NCI-H748 (cell line): Measurements from ENCODE around the gene LCN1.

ENCODE experiments used
- DNase-seq: peaks from one replicate; lab custom pipeline; 2025; ENCODE audit not compliant: unreplicated experiment; lab: John Stamatoyannopoulos, UW

The LCN1 gene

GRCh38 chr9:135520916-135521607 is at the start of gene LCN1:
TSS of gene LCN1 (plus strand) at chr9:135521440. CDS start at chr9:135521498, 58 bp downstream.
- DNase-seq = no peak

- peak; percentile 77 for DNase-seq
Measured at GRCh38 chr9:135471791-135472640, 49.2 kb upstream of the LCN1 start.

DNA sequence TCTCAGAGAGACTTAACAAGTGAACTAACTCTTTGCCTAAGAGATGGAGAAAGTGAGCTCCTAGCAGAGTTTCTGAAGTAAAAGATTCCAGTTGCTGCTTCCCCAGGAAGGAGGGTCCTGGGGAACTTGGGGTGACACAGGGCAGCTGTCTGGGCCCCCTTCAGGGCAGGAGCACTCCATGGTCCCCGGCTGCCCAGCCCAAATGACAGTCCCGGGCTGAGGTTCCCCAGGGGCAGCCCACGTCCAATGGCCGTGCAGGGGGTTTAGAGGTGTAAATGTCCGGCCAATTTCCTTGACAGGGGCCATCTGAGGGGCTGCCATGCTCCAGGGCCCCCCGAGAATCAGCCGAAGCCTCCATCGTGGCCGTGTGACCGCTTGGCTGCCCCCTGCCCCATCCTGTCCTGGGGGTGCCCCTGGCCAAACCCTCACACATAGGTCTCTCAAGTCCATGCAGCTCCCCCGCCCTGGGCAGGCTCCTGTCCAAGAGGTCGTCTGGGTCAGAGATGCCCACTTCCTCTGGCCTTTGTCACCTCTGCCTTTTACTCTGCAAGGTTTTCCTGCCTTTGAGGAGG is 47.2 kb upstream of the LCN1 start:
- DNase-seq = no peak

GRCh38 chr9:135474915-135475314 is 46.3 kb upstream of the LCN1 start:
- peak; percentile 57 for DNase-seq

GRCh38 chr9:135476561-135477355 is 44.5 kb upstream of the LCN1 start:
- DNase-seq = no peak

GRCh38 chr9:135478191-135478590 is 43.0 kb upstream of the LCN1 start:
- no peak for DNase-seq

GRCh38 chr9:135478829-135479468 is 42.3 kb upstream of the LCN1 start:
- DNase-seq = peak; percentile 63

DNA sequence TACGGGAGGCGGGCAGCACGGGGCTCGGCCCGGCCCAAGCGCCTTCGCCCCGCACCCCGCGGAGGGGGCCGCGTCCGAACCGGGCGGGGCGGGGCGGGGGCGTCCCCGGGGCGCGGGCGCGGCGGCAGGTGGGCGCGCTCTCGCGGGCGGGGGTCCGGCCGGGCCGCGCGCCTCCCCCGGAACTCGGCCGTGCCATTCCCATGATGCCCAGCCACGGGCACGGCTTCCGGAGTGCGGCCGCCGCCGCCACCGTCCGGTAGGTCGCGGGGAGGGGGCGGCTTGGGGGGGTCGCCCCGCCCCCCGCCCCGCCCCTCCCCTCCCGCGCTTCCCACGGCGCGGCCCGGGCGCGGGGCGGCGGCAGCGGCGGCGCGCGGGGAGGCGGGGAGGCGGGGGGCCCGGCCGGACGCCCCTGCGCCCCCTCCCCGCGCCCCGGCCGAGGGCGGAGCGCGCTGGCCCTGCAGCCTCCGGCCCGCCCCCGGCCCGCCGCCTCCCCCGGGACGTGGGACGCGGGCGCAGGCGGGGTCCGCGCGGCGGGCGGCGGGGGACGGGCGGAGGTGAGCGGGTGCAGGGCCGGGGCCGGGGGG is 41.7 kb upstream of the LCN1 start, which contains the start of gene PPP1R26:
PPP1R26 (plus strand) TSS at position 314 of the 584 bp plus-strand sequence. CDS start 4,729 bp downstream, outside the sequence.
- peak; percentile 64 for DNase-seq

GRCh38 chr9:135480071-135480939 is 40.9 kb upstream of the LCN1 start:
- peak; percentile 66 for DNase-seq

GRCh38 chr9:135480940-135481310 is 40.3 kb upstream of the LCN1 start:
- no peak for DNase-seq

DNA sequence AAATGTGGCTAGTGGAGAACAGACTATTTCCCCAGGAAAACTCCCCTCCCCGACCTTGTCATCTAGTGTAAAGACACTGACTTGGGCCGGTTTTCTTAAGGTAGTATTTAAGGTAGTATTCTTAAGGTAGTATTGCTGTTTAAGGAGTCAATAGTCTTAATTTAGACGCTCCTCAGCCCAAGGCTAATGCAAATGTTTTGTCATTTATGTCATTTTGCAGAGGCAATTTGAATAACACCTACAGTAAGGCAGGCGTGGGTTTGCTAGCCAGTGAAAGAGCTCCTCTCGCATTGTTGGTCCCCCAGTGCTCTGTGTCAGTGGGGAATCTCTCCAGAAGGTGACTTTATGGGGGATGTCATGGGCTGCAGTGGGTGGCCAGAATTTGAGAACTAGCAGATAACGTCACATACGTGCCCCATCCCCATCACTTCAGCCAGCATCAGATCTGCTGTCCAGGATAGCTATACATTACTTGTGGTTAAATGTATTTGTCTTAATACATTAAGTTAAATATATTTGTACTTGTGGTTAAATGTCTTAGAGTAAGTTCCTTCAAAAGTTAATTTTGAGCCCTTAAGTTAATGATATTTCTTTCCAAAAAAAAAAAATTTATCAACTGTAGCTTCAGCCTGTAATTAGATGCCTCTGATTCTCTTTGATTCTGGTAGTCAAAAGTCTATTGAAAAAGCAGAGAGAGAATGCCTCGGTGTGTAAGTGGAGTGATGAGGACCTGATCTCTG is 39.1 kb upstream of the LCN1 start:
- no peak for DNase-seq

DNA sequence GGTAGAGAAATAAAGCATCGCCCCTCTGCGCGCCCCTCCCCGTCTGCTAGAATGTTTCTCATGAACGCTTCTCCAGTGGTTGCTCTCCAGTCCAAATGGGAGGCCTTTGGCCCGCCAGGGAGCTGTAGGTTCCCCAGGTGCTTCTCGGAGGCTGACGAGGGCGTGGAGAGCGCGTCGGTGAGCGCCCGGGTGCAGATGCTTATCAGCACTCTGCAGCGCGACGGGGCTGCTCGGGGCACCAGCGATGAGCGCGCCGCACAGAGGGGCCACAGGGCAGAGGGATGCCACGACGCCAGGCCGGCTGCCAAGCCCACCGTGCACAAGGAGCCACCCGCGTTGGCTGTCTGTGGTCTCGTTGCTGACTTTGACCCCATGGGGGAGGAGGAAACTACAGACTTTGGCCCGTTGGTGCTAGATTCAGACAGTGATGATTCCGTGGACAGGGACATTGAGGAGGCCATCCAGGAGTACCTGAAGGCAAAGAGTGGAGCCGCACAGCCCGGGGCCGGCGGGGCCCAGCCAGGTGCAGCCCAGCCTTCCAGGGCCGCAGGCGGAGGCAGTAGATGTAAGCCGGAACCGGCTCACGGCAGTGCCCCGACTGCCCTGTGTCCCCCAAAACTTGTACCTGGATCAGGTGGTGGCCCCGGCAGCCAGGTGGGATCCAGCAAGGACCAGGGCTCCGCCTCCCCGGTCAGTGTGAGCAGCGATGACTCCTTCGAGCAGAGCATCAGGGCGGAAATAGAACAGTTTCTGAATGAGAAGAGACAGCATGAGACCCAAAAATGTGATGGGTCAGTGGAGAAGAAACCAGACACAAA is 36.6 kb upstream of the LCN1 start:
- no peak for DNase-seq

- DNase-seq = no peak
Measured at GRCh38 chr9:135485385-135485784, 35.9 kb upstream of the LCN1 start.

- DNase-seq = no peak
Measured at GRCh38 chr9:135485832-135486231, 35.4 kb upstream of the LCN1 start.

DNA sequence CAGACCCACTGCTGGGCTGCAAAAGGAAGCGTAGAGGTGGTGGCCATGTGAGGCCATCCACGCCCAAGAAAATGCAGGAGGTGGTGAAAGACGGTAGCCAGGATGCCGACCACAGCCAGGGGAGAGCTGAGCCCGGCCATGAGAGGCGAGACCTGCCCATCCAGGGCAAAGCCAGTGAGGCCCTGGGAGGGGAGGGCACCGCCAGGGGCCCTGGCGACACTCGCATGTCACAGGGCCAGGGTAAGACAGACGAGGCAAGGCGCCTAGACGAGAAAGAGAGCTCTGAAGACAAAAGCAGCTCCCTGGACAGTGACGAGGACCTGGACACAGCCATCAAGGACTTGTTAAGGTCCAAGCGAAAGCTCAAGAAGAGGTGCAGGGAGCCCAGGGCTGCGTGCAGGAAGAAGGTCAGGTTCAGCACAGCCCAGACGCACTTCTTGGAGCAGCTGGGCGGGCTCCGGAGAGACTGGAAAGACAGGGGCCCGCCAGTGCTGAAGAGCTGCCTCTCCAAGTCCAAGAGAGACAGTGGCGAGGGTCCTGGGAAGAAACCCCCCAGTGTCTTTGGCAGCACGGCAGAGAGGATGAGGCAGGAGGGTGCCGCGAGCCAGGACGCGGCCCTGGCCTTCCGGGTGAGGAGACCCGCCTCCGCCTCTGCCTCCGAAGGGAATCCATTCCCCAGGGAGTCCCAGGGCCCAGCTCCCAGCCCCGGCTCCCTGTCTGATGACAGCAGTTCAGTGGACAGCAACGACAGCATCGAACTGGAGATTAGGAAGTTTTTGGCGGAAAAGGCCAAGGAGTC is 34.8 kb upstream of the LCN1 start:
- DNase-seq = no peak

GRCh38 chr9:135487281-135488012 is 33.8 kb upstream of the LCN1 start:
- DNase-seq = no peak
